Activated T-cell treated with anti-CD3 and anti-CD28 coated beads, Interleukin-2, amount 50 U/mL, for 24 hours (primary cell): ENCODE data around the gene KCNMA1.

Experiments used
- DNase-seq: peaks from one replicate; pipeline ENCODE4 v3.0.0-alpha.2; 2020
- H3K27ac Mint-ChIP-seq: 2 replicates; pipeline ENCODE4 v1.8.0; 2020; ENCODE audit warnings: mild to moderate bottlenecking, mixed read lengths
- H3K27me3 Mint-ChIP-seq: 2 replicates; pipeline ENCODE4 v1.8.0; 2020; ENCODE audit warnings: mixed read lengths
- H3K36me3 Mint-ChIP-seq: 2 replicates; pipeline ENCODE4 v1.8.0; 2020; ENCODE audit warnings: low read depth, mixed read lengths
- H3K4me1 Mint-ChIP-seq: 2 replicates; pipeline ENCODE4 v1.8.0; 2020; ENCODE audit warnings: low read depth, mixed read lengths
- H3K4me3 Mint-ChIP-seq: 2 replicates; pipeline ENCODE4 v1.8.0; 2020; ENCODE audit warnings: mild to moderate bottlenecking, moderate library complexity, mixed read lengths
- H3K9me3 Mint-ChIP-seq: 2 replicates; pipeline ENCODE4 v1.8.0; 2020; ENCODE audit warnings: mixed read lengths

The KCNMA1 gene

GRCh38 chr10:77563638-77564270, 73.9 kb downstream of the KCNMA1 start:
- no peak for DNase-seq
- peaks cover 20% of the 10 kb centered on the region for H3K27me3 Mint-ChIP-seq
- H3K4me1 Mint-ChIP-seq = no peaks in the 10 kb centered on the region
- no peaks in the 10 kb centered on the region for H3K36me3 Mint-ChIP-seq
- H3K27ac Mint-ChIP-seq = no peak overlapping the region
- no peak overlapping the region for H3K4me3 Mint-ChIP-seq
- no peaks in the 10 kb centered on the region for H3K9me3 Mint-ChIP-seq

DNA sequence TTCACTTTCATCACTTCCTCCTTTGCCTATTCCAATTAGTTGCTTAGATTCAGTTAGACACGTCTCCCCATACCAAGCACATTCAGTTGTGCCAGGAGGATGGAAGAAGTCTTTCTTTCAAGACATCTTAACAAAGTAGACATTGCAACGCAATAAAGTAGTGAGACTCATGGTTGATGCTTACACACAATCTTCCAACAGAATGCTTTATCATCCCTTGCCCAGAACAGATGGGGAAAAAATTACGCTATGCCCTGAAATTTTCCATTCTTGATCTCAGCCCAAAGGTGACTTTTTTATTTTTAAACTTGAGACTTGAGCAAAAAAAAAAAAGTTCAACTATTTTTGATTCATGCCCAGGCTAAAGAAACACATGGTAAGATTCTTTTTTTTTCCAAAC, 74.9 kb downstream of the KCNMA1 start:
- H3K27me3 Mint-ChIP-seq = peaks cover 20% of the 10 kb centered on the region
- H3K9me3 Mint-ChIP-seq = no peaks in the 10 kb centered on the region
- H3K36me3 Mint-ChIP-seq = no peaks in the 10 kb centered on the region
- H3K27ac Mint-ChIP-seq = no peak overlapping the region
- DNase-seq = no peak
- H3K4me3 Mint-ChIP-seq = no peak overlapping the region
- no peaks in the 10 kb centered on the region for H3K4me1 Mint-ChIP-seq

- DNase-seq = no peak
- Mint-ChIP-seq H3K27ac (no peak overlapping the region), H3K9me3 (no peaks in the 10 kb centered on the region), H3K4me1 (no peaks in the 10 kb centered on the region), H3K36me3 (no peaks in the 10 kb centered on the region), H3K4me3 (no peak overlapping the region), H3K27me3 (peaks cover 20% of the 10 kb centered on the region)
Measured at GRCh38 chr10:77561991-77562390, 75.6 kb downstream of the KCNMA1 start.

- no peaks in the 10 kb centered on the region for H3K9me3 Mint-ChIP-seq
- no peak overlapping the region for H3K27ac Mint-ChIP-seq
- no peak for DNase-seq
- no peaks in the 10 kb centered on the region for H3K36me3 Mint-ChIP-seq
- no peaks in the 10 kb centered on the region for H3K4me1 Mint-ChIP-seq
- H3K4me3 Mint-ChIP-seq = no peak overlapping the region
- H3K27me3 Mint-ChIP-seq = peaks cover 18% of the 10 kb centered on the region
Measured at GRCh38 chr10:77560471-77560870, 77.1 kb downstream of the KCNMA1 start.

DNA sequence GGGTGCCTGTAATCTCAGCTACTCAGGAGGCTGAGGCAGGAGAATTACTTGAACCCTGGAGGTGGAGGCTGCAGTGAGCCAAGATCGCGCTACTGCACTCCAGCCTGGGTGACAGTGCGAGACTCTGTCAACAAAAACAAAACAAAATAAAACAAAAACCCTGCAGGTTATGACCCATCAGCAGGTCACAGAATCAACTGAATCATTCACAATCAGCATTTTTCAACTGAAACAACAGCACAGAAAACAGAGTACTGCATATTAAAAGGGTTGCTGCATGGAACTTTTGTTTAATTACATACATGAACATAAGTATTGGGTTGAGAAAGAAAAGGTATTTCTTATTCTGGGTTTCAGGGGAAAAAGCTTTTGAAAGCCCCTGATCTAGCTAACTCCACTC, 77.6 kb downstream of the KCNMA1 start:
- H3K9me3 Mint-ChIP-seq = no peaks in the 10 kb centered on the region
- H3K4me3 Mint-ChIP-seq = no peak overlapping the region
- no peak for DNase-seq
- H3K27ac Mint-ChIP-seq = no peak overlapping the region
- no peaks in the 10 kb centered on the region for H3K4me1 Mint-ChIP-seq
- peaks cover 14% of the 10 kb centered on the region for H3K27me3 Mint-ChIP-seq
- H3K36me3 Mint-ChIP-seq = no peaks in the 10 kb centered on the region

DNA sequence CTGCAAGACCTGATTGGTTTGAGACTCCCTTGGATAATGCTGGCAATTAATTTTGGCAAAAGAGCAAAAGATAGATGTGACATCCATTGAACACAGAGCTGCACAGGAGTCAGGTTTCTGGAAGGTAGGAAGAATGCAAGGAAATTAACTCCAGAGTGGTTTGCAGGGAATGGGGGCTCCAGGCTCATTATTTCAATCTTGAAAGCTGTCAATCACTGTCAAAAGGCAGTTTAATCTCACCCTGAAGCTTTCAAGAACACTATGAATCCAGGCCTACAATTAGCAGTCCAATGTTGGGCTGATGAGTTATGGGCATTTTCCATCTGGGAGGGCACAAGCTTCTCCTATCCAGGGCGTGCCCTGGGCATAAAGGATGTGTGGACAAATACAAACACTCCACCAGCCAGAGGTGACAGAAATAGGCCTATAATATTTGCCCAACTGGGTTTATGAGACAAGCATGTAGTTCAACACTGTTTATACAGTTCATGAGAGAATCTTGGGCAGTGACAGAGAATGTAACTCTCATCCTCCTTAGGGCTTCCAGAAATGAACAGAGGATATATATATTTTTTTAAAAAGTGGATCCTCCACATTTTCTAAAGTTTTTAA, 80.5 kb downstream of the KCNMA1 start:
- Mint-ChIP-seq H3K27ac (no peak overlapping the region), H3K9me3 (no peaks in the 10 kb centered on the region), H3K4me1 (peaks cover 2% of the 10 kb centered on the region), H3K27me3 (peaks cover 5% of the 10 kb centered on the region), H3K4me3 (no peak overlapping the region), H3K36me3 (no peaks in the 10 kb centered on the region)
- no peak for DNase-seq

DNA sequence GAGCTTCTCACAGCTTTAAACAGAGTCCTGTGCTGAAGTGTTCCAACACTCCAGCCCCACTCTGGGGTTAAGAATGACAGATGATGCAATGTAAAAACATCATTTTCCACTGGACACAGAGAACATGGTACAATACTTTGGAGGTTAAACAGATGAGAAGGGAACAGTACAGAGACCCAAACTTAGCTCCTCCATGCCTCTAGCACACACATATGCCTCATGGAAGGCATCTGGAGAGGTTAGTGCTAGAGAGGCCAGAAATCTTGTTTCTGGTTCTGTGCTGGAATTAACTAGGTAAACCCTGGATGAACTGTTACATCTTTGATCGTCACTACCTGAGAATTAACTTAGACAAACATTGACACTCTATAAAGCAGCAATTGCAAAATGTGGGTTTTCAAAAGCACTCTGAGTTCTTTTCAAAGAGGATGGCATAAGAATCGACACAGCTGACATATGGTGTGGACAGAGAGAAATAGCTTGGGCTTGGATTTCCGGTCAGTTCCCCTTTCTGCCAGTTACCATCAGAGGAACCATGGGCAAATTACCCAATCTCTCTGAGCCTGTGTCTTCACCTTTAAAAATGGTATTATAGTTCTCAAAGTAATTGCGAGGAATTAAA, 81.9 kb downstream of the KCNMA1 start:
- Mint-ChIP-seq H3K27me3 (no peaks in the 10 kb centered on the region), H3K36me3 (no peaks in the 10 kb centered on the region), H3K9me3 (no peaks in the 10 kb centered on the region), H3K4me1 (peaks cover 2% of the 10 kb centered on the region), H3K4me3 (no peak overlapping the region), H3K27ac (no peak overlapping the region)
- no peak for DNase-seq

GRCh38 chr10:77554996-77555397, 82.6 kb downstream of the KCNMA1 start:
- Mint-ChIP-seq H3K4me1 (peaks cover 2% of the 10 kb centered on the region), H3K27me3 (no peaks in the 10 kb centered on the region), H3K36me3 (no peaks in the 10 kb centered on the region), H3K27ac (no peak overlapping the region), H3K9me3 (no peaks in the 10 kb centered on the region), H3K4me3 (no peak overlapping the region)
- DNase-seq = no peak

DNA sequence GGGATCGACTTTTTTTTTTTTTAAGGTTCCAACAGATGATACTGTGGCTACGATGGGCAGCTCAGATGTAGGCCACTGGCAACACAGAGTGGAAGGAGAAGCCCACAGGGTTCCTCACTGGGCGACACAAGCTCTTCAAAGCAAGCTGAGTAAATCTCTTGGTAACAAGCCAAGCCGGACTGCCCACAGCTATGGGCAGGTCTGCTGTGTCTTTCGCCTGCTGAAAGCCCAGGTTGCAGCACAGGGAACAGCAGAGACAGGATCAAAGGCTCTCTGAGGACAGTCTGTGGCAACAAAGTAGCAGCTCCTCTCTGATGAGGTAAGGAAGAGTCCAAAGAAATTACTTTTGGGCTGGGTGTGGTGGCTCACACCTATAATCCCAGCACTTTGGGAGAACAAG, 83.6 kb downstream of the KCNMA1 start:
- no peaks in the 10 kb centered on the region for H3K9me3 Mint-ChIP-seq
- peaks cover under 1% of the 10 kb centered on the region for H3K27me3 Mint-ChIP-seq
- peaks cover 2% of the 10 kb centered on the region for H3K4me1 Mint-ChIP-seq
- no peaks in the 10 kb centered on the region for H3K36me3 Mint-ChIP-seq
- no peak overlapping the region for H3K27ac Mint-ChIP-seq
- no peak for DNase-seq
- H3K4me3 Mint-ChIP-seq = no peak overlapping the region

- Mint-ChIP-seq H3K27ac (no peak overlapping the region), H3K9me3 (no peaks in the 10 kb centered on the region), H3K4me3 (no peak overlapping the region), H3K36me3 (no peaks in the 10 kb centered on the region), H3K4me1 (peaks cover 2% of the 10 kb centered on the region), H3K27me3 (peaks cover 3% of the 10 kb centered on the region)
- no peak for DNase-seq
Measured at GRCh38 chr10:77553311-77553710, 84.3 kb downstream of the KCNMA1 start.

DNA sequence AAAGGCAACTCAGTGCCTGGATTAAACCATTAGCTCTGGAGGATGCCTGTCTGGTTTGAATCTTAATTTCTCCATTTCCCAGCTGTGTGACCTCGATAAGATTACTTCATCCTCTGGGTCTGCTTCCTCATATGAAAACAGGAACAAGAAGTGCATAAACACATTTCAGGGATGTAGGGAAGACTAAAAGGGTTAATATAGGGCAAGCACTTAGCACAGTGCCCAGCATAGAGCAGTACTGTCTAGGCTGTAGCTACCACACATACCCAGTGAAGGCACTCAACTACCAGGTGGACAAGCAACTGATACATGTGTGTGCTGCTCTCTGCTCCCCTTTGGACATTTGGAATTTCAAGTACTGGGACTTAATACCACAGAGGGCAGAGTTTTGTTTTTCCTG, 85.4 kb downstream of the KCNMA1 start:
- Mint-ChIP-seq H3K36me3 (no peaks in the 10 kb centered on the region), H3K4me3 (no peak overlapping the region), H3K4me1 (peaks cover 2% of the 10 kb centered on the region), H3K27ac (no peak overlapping the region), H3K9me3 (no peaks in the 10 kb centered on the region), H3K27me3 (peaks cover 3% of the 10 kb centered on the region)
- DNase-seq = no peak

GRCh38 chr10:77550378-77550777, 87.2 kb downstream of the KCNMA1 start:
- Mint-ChIP-seq H3K27ac (no peak overlapping the region), H3K27me3 (peaks cover 3% of the 10 kb centered on the region), H3K9me3 (no peaks in the 10 kb centered on the region), H3K4me3 (no peak overlapping the region), H3K36me3 (no peaks in the 10 kb centered on the region), H3K4me1 (peaks cover 2% of the 10 kb centered on the region)
- DNase-seq = no peak

GRCh38 chr10:77548671-77549070, 88.9 kb downstream of the KCNMA1 start:
- Mint-ChIP-seq H3K36me3 (no peaks in the 10 kb centered on the region), H3K27ac (no peak overlapping the region), H3K9me3 (no peaks in the 10 kb centered on the region), H3K4me1 (no peaks in the 10 kb centered on the region), H3K27me3 (peaks cover 3% of the 10 kb centered on the region), H3K4me3 (no peak overlapping the region)
- DNase-seq = no peak

- Mint-ChIP-seq H3K4me3 (no peak overlapping the region), H3K36me3 (no peaks in the 10 kb centered on the region), H3K27ac (no peak overlapping the region), H3K4me1 (no peaks in the 10 kb centered on the region), H3K9me3 (peaks cover under 1% of the 10 kb centered on the region), H3K27me3 (peaks cover 3% of the 10 kb centered on the region)
- DNase-seq = no peak
Measured at GRCh38 chr10:77548157-77548556, 89.5 kb downstream of the KCNMA1 start.

- Mint-ChIP-seq H3K4me1 (no peaks in the 10 kb centered on the region), H3K27me3 (peaks cover 3% of the 10 kb centered on the region), H3K36me3 (no peaks in the 10 kb centered on the region), H3K9me3 (peaks cover 4% of the 10 kb centered on the region), H3K4me3 (no peak overlapping the region), H3K27ac (no peak overlapping the region)
- no peak for DNase-seq
Measured at GRCh38 chr10:77547307-77548050, 90.1 kb downstream of the KCNMA1 start.
